Psoas muscle (tissue), 8 donors: ENCODE results near the gene SFRP2. TPM values are rescaled to one million over a fixed set of nuclear protein-coding genes. Genes with fewer than 3 reads are reported as not detected.

ENCODE experiments used
- ATAC-seq, 4 donors: fragments of 200-7000 bp; cut with Tn5 transposase; one replicate each; pipeline ENCODE4 v1.9.1; 2020; ENCODE audit warnings: moderate library complexity in 3 of 4, mild to moderate bottlenecking in 2 of 4
- DNase-seq, 2 donors: peaks; one replicate each; pipeline ENCODE4 v3.0.0-alpha.2; 2020
- H3K27ac ChIP-seq: fragments of 200-600 bp; one replicate; pipeline ENCODE4 v1.8.0; 2022
- H3K27me3 ChIP-seq, 3 donors: fragments of 200-600 bp in 1 of 3; one replicate each; pipeline versions ENCODE4 v1.6.1 to v1.8.0; 2013 to 2022; ENCODE audit warnings: low read length in 2 of 3, mild to moderate bottlenecking in 2 of 3, moderate library complexity in 1 of 3; ENCODE audit not compliant: insufficient read depth in 3 of 3
- H3K36me3 ChIP-seq, 2 donors: fragments of 200-600 bp in 1 of 2; one replicate each; pipeline versions ENCODE4 v1.6.1 to v1.8.0; 2013 to 2022; ENCODE audit warnings: low read depth in 1 of 2, mild to moderate bottlenecking in 1 of 2, moderate library complexity in 1 of 2; ENCODE audit not compliant: insufficient read depth in 1 of 2
- H3K4me1 ChIP-seq: fragments of 200-600 bp; one replicate; pipeline ENCODE4 v1.8.0; 2022
- H3K4me3 ChIP-seq: fragments of 200-600 bp; one replicate; pipeline ENCODE4 v1.8.0; 2022; ENCODE audit warnings: mild to moderate bottlenecking
- H3K9me3 ChIP-seq: fragments of 200-600 bp; one replicate; pipeline ENCODE4 v1.8.0; 2022
- CTCF ChIP-seq: fragments of 200-600 bp; IDR thresholded peaks from one replicate; pipeline ENCODE4 v1.8.0; 2022; ENCODE audit warnings: antibody characterized with exemption
- WGBS, 3 donors: extraction: QIAGEN DNeasy Blood & Tissue Kit; methylation state at CpG; one replicate each; pipeline versions ENCODE4 v1.1.6 to v1.1.7; 2013; 5-methylcytosine and 5-hydroxymethylcytosine counted together
- intact Hi-C, 2 donors: fragments of 100-400 bp; cut with DNase I; formaldehyde crosslinking; loops; one replicate each; pipeline versions ENCODE4 v1.11.0 to v1.14.2; 2022
- polyA plus RNA-seq, 3 donors: library from polyadenylated mRNA; stranded (reverse); fragments of 200-250 nt; gene quantifications; one replicate each; pipeline ENCODE4 v1.2.3, GENCODE V29; 2013
- total RNA-seq, 4 donors: library from RNA; stranded (reverse); fragmentation: NEBNext Ultra II Directional in 2 of 4; extraction: Animal tissue kit (Norgen Biotek cat#: 25700) in 2 of 4; gene quantifications; one replicate each; pipeline versions ENCODE4 v1.2.1 to v1.2.4, GENCODE V29; 2021 to 2023
- donor health status: healthy with polysubstance abuse.
- donor health status: DM: no; HTN: no; CAD: no; lungs with moderate emphysema.
- donor health status: Bipolar disorder and iron deficiency.
- donor health status: healthy.
- donor health status: DM: yes; HTN: yes; CAD: no.
- donor health status: DM: no; HTN: no; CAD: no.
- donor health status: DM: no; HTN: no; CAD: no.
- donor health status: DM: yes; HTN: yes; CAD: no.

SFRP2 gene
- total and polyA plus RNA-seq, 7 donors = 0.25 to 9.5 (median 2.2) TPM

DNA sequence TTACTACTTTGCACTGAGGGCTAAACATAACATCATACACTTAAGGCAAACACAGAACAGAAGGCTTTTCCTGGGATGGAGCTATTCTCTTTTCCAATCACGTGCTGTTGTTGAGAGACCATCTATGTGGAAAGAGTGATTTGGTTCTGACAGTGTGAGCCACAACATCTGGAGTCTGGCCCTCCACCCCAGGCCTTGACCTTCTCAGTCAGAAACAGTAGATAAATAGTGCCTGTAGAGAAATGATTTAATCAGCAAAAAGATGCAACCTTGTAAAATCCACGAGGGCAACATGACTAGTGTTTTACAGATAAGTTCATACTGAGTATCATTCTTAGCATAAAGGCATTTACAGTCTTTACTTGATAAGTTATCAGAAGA, 10.8 kb upstream of the SFRP2 start:
- no peaks in the 10 kb centered on the region for H3K36me3 ChIP-seq
- H3K27me3 ChIP-seq = peaks cover 0 to 11% (median 6%) of the 10 kb centered on the region in 3 donors
- H3K4me1 ChIP-seq = no peaks in the 10 kb centered on the region
- peak in 1 of 4 donors; percentile 22 for ATAC-seq
- no peak overlapping the region for H3K4me3 ChIP-seq
- TF ChIP-seq CTCF = no peak
- H3K27ac ChIP-seq = no peak overlapping the region
- H3K9me3 ChIP-seq = no peaks in the 10 kb centered on the region
- peak in 1 of 2 donors; percentile 34 for DNase-seq
- intact Hi-C loops = no loop called here
- WGBS, 3 donors = 11 to 19% (median 17%) methylated on average over 2 of the region's 2 CpGs

DNA sequence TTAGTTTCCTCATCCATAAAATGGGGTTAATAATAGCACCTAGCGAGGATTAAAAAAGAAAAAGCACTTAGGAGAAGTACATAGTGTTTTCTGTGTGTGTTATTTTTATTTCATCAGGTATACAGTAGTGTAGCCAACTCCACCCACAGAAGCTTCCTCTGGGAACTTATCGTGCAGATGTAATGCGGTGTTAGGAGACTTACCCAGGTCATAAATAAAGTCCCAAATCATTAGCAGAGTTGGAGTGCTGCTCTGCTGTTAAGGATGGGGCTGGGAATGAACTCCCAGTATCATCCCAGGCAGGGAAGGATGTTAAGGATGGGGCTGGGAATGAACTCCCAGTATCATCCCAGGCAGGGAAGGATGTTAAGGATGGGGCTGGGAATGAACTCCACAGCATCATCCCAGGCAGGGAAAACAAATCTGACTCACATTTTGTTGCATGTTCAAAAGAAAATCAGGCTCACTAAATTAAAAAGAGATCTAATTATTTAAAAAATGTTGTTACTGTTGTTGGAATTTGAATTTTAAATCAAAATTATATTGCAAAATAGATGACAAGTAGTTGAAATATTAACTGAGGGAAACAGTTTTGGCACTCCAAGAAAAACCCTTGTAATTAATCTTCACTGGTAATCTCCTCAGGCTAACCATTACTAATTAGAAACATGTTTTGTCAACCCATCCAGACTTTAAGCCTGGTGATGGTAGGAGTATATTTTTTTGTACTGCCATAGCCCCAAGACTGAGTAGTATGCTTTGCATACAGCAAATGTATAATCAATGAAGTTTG, 10.2 kb upstream of the SFRP2 start:
- H3K27ac ChIP-seq = no peak overlapping the region
- 38 to 42% (median 42%) methylated on average over 3 of the region's 3 CpGs for WGBS, 3 donors
- no peaks in the 10 kb centered on the region for H3K4me1 ChIP-seq
- intact Hi-C loops = no loop called here
- ATAC-seq = peak in 1 of 4 donors; percentile 26
- DNase-seq = no peak
- H3K36me3 ChIP-seq = no peaks in the 10 kb centered on the region
- no peaks in the 10 kb centered on the region for H3K9me3 ChIP-seq
- TF ChIP-seq CTCF = no peak
- H3K4me3 ChIP-seq = no peak overlapping the region
- H3K27me3 ChIP-seq = peaks cover 0 to 15% (median 6%) of the 10 kb centered on the region in 3 donors

GRCh38 chr4:153798420-153798819, 9.5 kb upstream of the SFRP2 start:
- no peaks in the 10 kb centered on the region for H3K36me3 ChIP-seq
- no peak overlapping the region for H3K27ac ChIP-seq
- no peak for TF ChIP-seq CTCF
- DNase-seq (no peak), ATAC-seq (no peak)
- peaks cover 0 to 22% (median 6%) of the 10 kb centered on the region in 3 donors for H3K27me3 ChIP-seq
- H3K9me3 ChIP-seq = no peaks in the 10 kb centered on the region
- no peaks in the 10 kb centered on the region for H3K4me1 ChIP-seq
- intact Hi-C loops = no loop called here
- H3K4me3 ChIP-seq = no peak overlapping the region
- WGBS, 3 donors = 39 to 53% (median 48%) methylated on average over 3 of the region's 3 CpGs

DNA sequence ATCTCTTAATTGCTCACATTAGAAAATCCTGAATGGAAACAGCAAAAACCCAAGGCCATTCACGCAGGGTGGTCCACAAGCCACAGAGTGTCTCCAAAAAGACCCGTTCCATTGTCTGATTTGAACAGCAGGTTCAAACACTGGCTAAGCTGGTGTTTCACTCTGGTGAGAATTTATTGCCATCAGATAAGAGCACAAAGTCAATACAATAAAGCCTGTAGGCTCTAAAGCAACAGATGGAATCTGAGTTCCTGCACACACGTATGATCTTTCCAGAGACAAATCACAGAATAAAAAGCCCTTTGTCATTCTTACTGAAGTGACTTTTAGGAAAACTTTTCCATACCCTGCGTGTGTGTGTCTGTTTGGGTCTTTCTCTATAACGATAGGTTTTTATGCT, 5.1 kb upstream of the SFRP2 start:
- DNase-seq (no peak), ATAC-seq (no peak)
- Histone ChIP-seq H3K4me3 (no peak overlapping the region), H3K27me3 (peaks cover 6 to 64% (median 21%) of the 10 kb centered on the region in 3 donors), H3K4me1 (no peaks in the 10 kb centered on the region), H3K36me3 (no peaks in the 10 kb centered on the region), H3K27ac (no peak overlapping the region), H3K9me3 (no peaks in the 10 kb centered on the region)
- 67 to 69% (median 69%) methylated on average over 5 of the region's 5 CpGs for WGBS, 3 donors
- intact Hi-C loops = no loop called here
- TF ChIP-seq CTCF = no peak
